Mesothelial cell of epicardium (in vitro differentiated cells): Measurements from ENCODE around the gene AARS2. TPM values are rescaled to one million over a fixed set of nuclear protein-coding genes. Genes with fewer than 3 reads are reported as not detected.

Experiments
- DNase-seq, 2 experiments: peaks; one replicate each; pipeline ENCODE4 v3.0.0; 2021; ENCODE audit warnings: low spot score in 2 of 2; ENCODE audit not compliant: unreplicated experiment in 2 of 2
- H3K27ac Mint-ChIP-seq: 2 replicates; pipeline ENCODE4 v1.8.0; 2021; ENCODE audit warnings: mixed read lengths
- H3K27me3 Mint-ChIP-seq: 2 replicates; pipeline ENCODE4 v1.8.0; 2021; ENCODE audit warnings: low read depth, mixed read lengths
- H3K36me3 Mint-ChIP-seq: 2 replicates; pipeline ENCODE4 v1.8.0; 2021; ENCODE audit warnings: mixed read lengths
- H3K4me1 Mint-ChIP-seq: 2 replicates; pipeline ENCODE4 v1.8.0; 2021; ENCODE audit warnings: mixed read lengths
- H3K4me3 Mint-ChIP-seq: 2 replicates; pipeline ENCODE4 v1.8.0; 2021; ENCODE audit warnings: mild to moderate bottlenecking, moderate library complexity, mixed read lengths
- H3K9me3 Mint-ChIP-seq: 2 replicates; pipeline ENCODE4 v1.8.0; 2021; ENCODE audit warnings: mixed read lengths
- total RNA-seq: library from RNA; stranded (reverse); gene quantifications from 3 replicates; pipeline ENCODE4 v1.2.1, GENCODE V29; 2021
- TF ChIP-seq, protein P1 (sequence below): fragments of 200-600 bp; sonication (generic); IDR thresholded peaks from one replicate; pipeline ENCODE4 v1.5.0; 2021; ENCODE audit warnings: antibody characterized with exemption; ENCODE audit not compliant: unreplicated experiment

The AARS2 gene
- total RNA-seq, 1 donor from 2014 or later, result 33.4 TPM

DNA sequence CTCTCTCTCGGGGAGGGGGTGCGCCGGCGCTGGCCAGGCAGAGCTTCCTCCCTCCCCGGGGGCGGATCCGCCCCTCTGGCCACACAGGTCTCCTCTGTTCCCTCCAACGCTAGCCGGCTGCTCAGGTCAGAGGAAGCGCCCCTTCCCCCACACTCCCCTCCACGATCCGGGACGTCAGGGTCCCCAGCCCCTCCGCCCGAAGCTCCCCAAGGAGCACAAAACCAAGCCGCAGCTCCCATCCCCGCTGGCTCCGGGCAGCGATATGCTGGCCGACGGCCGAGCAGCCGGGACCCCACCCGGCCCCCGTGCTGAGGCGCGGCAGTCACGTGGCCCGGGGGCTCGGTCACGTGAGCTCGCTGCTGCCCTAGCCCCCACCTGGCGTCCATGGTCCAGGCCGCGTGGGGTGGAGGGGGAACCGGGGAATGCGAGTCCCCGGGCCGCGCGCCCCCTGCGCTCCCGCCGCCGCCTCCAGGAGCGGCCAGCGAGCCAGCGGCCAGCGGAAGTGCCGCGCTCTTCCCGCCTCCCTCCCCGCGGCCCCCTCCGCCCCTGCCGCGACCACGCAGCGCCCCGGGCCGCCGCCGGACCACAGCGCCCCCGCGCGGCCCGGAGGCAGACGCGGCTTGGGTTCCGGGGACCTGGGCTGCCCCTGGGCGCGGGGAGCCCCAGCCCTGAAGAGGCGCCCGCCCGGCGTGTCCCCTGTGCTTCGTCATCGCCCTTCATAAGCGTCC is 56.0 kb downstream of the AARS2 start, which contains the start of gene SLC35B2:
Gene SLC35B2, minus strand, starts transcription at position 504 of the 728 bp plus-strand sequence. Its CDS starts 118 bp downstream, at position 386.
- H3K27me3 Mint-ChIP-seq, result no peaks in the 10 kb centered on the region
- H3K9me3 Mint-ChIP-seq, result no peaks in the 10 kb centered on the region
- TF ChIP-seq, protein P1, sequence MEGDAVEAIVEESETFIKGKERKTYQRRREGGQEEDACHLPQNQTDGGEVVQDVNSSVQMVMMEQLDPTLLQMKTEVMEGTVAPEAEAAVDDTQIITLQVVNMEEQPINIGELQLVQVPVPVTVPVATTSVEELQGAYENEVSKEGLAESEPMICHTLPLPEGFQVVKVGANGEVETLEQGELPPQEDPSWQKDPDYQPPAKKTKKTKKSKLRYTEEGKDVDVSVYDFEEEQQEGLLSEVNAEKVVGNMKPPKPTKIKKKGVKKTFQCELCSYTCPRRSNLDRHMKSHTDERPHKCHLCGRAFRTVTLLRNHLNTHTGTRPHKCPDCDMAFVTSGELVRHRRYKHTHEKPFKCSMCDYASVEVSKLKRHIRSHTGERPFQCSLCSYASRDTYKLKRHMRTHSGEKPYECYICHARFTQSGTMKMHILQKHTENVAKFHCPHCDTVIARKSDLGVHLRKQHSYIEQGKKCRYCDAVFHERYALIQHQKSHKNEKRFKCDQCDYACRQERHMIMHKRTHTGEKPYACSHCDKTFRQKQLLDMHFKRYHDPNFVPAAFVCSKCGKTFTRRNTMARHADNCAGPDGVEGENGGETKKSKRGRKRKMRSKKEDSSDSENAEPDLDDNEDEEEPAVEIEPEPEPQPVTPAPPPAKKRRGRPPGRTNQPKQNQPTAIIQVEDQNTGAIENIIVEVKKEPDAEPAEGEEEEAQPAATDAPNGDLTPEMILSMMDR, result peak; percentile 58
- H3K4me3 Mint-ChIP-seq, result peak within 1 kb of the TSS; percentile 75
- peaks cover 21% of the 10 kb centered on the region for H3K4me1 Mint-ChIP-seq
- H3K36me3 Mint-ChIP-seq, result peaks cover 20% of the 10 kb centered on the region
- peak in 1 of 2 experiments; percentile 76 for DNase-seq
- H3K27ac Mint-ChIP-seq, result peak within 1 kb of the TSS; percentile 93

DNA sequence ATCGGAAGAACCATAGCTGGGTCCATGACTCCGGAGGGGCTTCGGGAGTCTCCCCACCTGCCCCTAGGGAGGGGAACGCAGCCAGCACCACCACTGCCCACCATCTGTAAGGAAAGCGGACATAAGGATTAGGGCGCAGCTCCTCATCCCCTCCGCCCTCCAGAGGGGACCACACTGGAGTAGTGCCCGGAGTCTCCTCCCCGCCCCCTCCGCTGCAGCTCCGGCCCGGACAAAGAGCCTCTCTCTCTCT is 56.4 kb downstream of the AARS2 start:
- peak in 1 of 2 experiments; percentile 65 for DNase-seq
- Mint-ChIP-seq H3K4me1 (peaks cover 21% of the 10 kb centered on the region), H3K36me3 (peaks cover 25% of the 10 kb centered on the region), H3K27me3 (no peaks in the 10 kb centered on the region), H3K27ac (peak overlapping the region; percentile 83), H3K4me3 (peak overlapping the region; percentile 75), H3K9me3 (no peaks in the 10 kb centered on the region)
- TF ChIP-seq, protein P1, result no peak

DNA sequence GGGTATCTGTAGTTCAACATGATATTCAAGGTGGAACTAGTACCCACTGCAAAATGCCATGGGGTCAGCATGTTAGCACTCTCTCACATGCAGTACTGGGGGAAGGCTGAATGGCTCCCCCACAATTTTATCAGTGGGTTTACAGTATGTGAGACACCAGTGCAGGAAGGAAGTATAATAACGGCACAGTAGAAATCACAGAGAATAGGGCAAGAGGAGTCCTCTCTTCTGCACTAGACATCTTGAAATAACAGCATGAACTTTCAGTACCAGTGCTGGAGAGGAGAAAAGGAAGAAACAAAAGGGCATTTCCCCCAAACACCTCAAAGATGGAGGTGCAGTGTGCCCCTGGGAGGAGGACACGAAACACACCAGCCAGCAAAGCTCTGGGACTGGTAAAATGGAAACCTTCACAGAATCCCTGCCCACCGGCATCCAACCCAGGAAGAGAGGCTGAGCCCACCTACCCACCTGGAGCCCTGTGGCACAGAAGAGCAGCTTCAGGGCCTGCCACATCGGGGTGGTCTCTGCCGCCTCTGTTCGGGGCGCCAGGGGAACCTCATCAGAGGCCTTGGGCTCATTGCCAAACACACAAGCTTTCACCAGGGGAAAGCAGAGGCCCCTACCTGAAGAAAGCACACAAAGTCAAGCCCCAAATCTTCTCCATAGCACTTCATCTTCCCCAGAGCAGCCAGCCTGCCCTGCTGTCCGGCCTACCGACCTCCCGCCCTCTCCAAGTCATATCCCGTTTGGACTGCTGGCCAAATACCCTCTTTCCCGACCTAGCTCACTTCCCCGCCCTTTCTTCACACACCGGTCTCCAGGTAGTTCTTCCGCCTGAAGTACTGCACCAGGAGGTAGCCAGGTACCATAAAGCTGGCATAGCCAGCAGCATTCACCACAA is 57.0 kb downstream of the AARS2 start:
- Mint-ChIP-seq H3K36me3 (peaks cover 30% of the 10 kb centered on the region), H3K27me3 (no peaks in the 10 kb centered on the region)
- DNase-seq, result no peak

DNA sequence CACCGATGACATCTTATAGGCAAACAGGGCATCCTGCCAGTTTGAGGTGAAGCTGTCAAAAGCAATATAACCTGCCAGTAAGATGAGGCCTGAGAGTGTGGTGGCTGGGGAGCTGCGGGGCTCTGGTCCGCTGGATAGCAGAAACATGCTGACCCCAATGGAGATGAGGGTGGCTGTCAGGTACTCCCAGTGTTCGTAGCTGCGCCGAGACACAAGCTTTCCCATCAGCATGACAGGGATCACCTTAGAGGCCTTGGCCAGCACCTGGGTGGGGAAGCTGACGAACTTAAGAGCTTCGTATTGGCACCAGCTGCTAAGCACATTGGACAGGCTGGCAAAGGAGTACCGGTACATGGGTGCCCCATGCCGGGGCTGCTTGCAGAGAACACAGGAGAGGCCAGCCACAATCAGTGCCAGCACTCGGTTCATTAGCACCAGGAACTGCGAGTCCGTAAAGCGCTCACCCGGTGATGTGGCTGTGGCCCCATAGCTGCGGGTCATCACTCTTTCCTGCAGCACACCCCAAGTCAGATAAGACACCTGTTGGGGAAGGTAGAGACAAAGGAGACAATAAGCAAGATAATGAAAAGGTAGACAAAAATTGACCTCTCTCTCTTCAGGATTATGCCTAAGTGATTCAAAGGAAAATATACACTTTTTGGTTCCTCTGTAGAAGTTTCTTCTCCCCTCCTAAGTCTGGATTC is 57.9 kb downstream of the AARS2 start:
- TF ChIP-seq, protein P1, result no peak
- Mint-ChIP-seq H3K27me3 (no peaks in the 10 kb centered on the region), H3K9me3 (no peaks in the 10 kb centered on the region), H3K27ac (peak overlapping the region; percentile 50), H3K36me3 (peaks cover 37% of the 10 kb centered on the region), H3K4me3 (peak overlapping the region; percentile 75), H3K4me1 (peaks cover 21% of the 10 kb centered on the region)
- DNase-seq, result no peak

More for the DNA sequence above, 57.0 kb downstream of the AARS2 start:
- H3K4me1 Mint-ChIP-seq, result peaks cover 21% of the 10 kb centered on the region
- TF ChIP-seq, protein P1, result no peak
- peak overlapping the region; percentile 83 for H3K27ac Mint-ChIP-seq
- no peaks in the 10 kb centered on the region for H3K9me3 Mint-ChIP-seq
- H3K4me3 Mint-ChIP-seq, result peak overlapping the region; percentile 75

DNA sequence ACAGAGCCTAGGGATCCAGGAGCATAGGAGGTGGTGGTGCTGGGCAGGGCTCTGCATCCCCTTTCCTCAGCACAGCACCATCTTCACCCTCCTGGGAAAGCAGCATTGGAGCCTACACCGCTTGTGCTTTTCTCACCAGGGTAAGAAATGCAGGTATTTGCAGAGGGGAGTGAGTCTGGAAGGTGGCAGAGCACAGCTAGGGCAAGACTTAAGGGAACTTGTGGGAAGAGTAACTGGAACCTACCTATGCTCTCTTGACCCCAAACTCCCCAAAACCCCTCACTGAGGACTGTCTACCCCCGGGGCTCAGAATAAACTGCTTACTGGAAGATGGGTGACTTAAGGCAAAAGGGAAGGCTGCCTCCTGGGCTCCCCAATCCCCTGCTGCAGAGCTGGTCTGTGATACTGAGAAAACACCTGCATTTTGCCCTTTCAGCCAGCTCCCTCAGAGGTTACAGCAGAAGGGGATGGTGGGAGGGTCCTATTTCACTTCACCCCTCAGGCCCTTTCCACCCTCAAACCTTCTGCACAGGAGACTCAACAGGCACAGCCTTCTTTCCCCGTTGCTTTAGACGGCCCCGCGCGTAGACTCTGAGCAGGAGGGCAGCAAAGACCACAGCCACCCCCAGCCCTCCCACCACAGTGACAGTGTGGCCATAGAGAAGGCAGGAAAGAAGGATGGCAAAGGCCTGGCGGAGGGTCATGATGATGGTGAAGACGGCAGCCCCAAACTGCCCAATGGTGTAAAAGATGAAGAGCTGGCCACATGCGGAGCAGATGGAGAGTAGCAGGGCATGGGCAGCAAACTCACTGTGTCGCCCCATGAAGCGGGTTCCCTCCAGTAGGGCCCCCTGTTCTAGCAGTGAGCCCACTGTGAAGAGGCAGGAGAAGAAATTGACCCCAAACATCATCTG is 58.7 kb downstream of the AARS2 start:
- Mint-ChIP-seq H3K4me1 (peaks cover 24% of the 10 kb centered on the region), H3K36me3 (peaks cover 43% of the 10 kb centered on the region), H3K9me3 (no peaks in the 10 kb centered on the region), H3K27me3 (no peaks in the 10 kb centered on the region), H3K27ac (peak overlapping the region; percentile 7), H3K4me3 (no peak overlapping the region)
- TF ChIP-seq, protein P1, result no peak
- DNase-seq, result no peak
